ENCODE results near the gene PSMA8.
"Not testable (repeated sequence)": the region's sequence is repeated elsewhere in the genome, so short reads cannot be mapped to it uniquely, and the experiment has no call there.

DNA sequence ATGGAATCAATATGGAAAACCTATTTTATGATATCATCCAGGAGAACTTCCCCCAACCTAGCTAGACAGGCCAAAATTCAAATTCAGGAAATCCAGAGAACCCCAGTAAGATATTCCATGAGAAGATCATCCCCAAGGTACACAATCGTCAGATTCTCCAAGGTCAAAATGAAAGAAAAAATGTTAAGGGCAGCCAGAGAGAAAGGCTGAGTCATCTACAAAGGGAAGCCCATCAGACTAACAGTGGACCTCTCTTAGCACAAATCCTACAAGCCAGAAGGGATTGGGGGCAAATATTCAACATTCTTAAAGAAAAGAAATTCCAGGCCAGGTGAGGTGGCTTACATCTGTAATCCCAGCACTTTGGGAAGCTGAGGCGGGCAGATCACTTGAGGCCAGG, 11.7 kb upstream of the PSMA8 start:
- TF ChIP-seq, protein P1, sequence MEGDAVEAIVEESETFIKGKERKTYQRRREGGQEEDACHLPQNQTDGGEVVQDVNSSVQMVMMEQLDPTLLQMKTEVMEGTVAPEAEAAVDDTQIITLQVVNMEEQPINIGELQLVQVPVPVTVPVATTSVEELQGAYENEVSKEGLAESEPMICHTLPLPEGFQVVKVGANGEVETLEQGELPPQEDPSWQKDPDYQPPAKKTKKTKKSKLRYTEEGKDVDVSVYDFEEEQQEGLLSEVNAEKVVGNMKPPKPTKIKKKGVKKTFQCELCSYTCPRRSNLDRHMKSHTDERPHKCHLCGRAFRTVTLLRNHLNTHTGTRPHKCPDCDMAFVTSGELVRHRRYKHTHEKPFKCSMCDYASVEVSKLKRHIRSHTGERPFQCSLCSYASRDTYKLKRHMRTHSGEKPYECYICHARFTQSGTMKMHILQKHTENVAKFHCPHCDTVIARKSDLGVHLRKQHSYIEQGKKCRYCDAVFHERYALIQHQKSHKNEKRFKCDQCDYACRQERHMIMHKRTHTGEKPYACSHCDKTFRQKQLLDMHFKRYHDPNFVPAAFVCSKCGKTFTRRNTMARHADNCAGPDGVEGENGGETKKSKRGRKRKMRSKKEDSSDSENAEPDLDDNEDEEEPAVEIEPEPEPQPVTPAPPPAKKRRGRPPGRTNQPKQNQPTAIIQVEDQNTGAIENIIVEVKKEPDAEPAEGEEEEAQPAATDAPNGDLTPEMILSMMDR (IDR thresholded peaks at IDR 0.05), result not testable (repeated sequence)
- not testable (repeated sequence) for TF ChIP-seq POLR2A (IDR thresholded peaks at IDR 0.05)
